ENCODE measurements around the gene EML1.

EML1 gene, protein sequence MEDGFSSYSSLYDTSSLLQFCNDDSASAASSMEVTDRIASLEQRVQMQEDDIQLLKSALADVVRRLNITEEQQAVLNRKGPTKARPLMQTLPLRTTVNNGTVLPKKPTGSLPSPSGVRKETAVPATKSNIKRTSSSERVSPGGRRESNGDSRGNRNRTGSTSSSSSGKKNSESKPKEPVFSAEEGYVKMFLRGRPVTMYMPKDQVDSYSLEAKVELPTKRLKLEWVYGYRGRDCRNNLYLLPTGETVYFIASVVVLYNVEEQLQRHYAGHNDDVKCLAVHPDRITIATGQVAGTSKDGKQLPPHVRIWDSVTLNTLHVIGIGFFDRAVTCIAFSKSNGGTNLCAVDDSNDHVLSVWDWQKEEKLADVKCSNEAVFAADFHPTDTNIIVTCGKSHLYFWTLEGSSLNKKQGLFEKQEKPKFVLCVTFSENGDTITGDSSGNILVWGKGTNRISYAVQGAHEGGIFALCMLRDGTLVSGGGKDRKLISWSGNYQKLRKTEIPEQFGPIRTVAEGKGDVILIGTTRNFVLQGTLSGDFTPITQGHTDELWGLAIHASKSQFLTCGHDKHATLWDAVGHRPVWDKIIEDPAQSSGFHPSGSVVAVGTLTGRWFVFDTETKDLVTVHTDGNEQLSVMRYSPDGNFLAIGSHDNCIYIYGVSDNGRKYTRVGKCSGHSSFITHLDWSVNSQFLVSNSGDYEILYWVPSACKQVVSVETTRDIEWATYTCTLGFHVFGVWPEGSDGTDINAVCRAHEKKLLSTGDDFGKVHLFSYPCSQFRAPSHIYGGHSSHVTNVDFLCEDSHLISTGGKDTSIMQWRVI
- total RNA-seq, result 0 to 4.1 (median 1.5) reads per million in 3 experiments

DNA sequence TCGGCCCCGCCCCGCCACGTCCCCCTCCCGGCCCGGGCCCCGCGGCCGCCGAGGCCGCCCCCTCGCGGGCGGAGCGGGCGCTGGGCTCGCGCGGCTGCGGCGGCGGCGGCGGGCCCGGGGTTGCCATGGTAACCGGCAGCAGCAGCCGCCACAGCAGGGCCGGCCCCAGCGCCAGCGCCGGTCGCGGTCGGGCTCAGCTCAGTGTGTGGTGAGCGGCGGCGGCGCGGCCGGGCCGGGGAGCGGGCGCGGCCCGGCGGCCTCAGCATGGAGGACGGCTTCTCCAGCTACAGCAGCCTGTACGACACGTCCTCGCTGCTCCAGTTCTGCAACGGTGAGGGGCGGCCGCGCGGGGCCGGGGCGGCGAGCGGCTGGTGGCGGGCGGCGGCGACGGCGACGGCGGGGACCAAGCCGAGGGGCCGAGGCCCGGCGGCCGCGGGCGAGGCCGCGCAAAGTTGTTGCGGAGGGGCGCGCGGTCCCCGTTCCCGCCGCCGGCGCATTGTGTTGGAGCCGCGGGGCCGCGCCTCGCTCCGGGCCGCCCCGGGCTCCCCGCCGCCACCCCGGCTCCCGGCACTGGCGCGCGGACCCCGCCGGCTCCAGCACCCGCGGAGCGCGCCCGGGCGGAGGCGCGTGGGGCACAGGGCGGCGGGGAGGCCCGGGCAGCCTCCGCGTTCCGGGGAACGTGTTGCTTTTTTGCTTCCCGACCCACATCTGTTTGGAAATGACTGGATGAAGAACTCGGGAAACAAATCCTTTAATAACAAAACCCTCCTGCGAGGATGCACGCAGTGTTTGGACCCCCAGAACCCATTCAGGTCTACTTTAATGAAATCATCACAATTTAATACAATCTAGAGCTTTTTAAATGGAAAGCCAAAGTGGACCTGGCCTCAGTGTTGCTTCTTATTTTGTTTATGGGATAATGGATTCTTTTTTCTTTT lies at the start of gene EML1:
Gene EML1, plus strand, starts transcription at position 201 of the 938 bp plus-strand sequence. Its CDS starts 64 bp downstream, at position 265.
- DNase-seq, result peak; percentile 73

DNA sequence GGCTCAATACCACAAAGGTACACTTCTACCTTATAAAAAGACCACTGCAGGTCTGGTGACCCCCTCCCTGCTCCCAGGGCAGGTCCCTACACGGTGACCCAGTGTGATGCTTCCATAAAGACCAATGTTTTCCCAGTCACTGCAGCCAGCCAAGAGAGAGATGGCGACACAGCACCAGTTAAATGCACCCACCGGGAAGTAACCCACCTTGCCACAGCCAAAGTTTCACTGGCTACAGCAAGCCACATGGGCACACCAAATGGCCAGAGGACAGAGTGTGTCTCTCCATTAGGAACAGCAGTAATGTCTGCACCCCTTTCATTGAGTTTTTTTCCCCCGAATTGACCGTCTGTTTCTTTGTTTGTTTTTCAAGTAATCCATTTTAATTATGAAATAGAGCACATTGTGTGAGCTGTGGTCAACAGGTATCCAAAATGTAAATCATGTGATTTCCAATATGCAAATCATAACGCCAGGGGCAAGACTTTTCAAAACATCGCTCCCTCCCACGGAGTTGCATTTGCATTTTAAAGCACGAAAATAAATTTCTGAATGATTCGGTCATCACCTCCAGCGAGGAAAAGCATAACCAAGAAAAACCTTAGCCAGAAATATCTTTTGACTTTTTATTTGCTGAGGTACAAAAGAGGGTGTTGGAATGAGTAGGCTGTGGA lies 48.9 kb upstream of the EML1 start:
- DNase-seq, result no peak

DNA sequence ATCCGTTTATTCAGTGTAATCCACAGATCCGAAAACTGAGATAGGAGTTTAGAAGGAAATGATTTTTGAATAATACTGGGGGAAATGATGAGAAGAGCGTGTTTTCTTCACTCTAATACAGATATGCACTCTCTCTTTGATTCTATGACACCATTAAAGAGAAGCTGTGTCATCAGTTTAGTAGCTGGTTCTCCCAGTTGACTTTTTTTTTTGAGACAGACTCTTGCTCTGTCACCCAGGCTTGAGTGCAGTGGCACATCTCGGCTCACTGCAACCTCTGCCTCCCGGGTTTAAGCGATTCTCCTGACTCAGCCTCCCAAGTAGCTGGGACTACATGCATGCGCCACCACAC lies 48.4 kb upstream of the EML1 start:
- no peak for DNase-seq

DNA sequence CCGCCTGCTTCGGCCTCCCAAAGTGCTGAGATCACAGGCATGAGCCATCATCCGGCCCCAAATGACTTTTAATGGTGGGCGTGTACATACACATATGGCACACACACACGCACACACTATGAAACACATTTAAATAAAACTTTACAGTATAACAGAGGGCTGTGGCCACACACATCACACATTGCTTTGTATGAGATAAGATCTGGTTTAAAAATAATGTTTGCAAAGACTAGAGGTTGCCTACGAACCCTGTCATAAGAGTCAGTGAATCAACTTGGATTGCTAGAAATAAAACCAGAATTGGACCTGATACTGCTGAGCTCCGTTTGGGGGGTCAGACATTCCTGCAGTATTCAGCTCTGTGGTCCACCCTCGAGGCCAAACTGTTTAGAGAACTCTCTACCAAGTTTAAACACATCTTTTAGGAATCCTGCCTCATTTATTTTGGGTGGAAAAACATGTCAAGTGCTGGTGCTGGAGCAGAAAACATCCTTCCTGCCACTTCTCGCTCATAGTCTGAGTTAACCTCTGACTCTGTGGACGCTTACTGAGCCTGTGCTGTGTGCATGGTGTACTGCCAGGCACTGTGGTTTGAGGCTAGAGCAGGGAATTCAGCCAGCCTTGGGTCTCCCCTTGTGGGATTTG lies 47.8 kb upstream of the EML1 start:
- no peak for DNase-seq

DNA sequence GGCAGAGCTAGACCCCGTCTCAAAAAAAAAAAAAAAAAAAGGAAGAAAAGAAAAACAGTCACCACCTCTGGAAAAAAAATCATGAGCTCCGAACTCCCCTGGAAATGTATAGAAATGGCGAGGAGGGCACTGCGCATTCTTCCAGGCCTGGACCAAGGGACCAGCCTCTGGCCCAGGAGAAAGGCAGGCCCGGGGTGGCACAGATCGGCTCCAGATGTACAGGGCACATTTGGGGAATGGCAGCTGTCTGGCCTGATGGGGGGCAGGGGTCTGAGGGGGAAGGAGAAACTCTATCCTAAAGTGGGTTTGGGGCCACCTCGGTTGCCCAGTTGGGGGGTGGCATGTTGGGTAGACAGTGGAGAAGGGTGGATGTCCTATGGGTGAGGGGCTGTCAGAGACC lies 46.0 kb upstream of the EML1 start:
- no peak for DNase-seq

DNA sequence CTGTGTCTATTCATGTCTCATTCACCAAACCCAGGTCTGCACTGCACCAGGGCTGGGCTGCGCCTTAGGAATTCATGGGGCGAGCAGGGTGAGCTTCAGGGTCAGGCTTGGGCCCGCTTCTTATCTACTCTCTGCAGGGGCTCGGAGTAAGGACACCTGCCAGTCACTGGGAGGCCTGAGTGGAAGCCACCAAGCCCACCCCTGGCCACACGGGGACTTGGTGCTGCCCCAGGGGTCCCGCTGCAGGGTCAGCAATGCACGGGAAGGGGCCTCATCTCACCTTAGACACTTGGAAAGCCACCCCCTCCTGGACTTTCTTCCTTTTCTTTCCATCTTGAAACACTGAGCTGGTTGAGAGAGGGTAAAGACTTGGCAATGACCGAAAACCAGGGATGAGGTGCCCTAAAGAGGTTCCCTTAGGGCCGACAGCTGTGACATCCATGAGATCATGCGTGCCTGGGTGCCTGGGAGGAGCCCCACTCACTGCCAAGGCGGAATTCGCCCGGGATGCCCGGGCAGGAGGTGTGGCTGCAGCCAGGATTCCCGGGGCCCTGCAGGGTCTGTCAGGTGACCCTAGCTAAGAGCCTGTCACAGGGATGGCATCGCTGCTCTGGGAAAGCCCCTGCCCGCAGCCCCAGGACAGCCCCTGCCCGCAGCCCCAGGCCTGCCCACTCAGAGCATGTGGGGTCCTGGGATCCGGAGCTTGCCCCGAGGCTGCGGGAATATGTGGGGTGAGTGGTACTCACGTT lies 45.5 kb upstream of the EML1 start:
- DNase-seq, result no peak

DNA sequence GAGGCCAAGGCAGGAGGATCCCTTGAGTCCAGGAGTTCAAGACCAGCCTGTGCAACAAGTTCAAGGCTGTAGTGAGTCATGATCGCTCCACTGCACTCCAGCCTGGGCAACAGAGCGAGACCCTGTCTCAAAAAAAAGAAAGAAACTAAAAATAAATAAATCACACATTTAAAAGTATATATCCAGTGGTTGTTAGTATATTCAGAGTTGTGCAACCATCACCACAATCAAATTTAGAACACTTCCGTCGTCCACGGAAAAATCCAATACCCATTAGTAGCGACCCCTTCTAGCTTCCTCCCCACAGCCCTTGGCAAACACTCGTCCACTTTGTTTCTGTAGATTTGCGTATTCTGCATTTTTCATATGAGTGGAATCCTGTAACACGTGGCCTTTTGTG lies 44.7 kb upstream of the EML1 start:
- DNase-seq, result no peak

DNA sequence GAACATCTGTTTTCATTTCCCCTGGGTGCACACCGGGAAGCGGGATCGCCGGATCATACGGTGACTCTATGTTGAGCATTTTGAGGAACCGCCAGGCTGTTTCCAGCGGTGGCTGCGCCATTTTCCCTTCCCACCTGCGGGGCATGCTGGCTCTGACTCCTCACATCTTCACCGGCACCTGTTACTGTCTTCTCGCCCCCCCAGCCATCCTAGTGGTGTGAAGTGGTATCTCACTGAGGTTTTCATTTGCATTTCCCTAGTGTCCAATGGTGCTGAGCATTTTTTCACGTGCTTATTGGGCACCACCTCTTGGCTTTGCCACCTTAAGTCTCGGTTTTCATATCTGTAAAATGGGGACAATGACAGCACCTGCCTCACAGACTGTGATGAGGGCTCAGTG lies 44.1 kb upstream of the EML1 start:
- DNase-seq, result no peak

DNA sequence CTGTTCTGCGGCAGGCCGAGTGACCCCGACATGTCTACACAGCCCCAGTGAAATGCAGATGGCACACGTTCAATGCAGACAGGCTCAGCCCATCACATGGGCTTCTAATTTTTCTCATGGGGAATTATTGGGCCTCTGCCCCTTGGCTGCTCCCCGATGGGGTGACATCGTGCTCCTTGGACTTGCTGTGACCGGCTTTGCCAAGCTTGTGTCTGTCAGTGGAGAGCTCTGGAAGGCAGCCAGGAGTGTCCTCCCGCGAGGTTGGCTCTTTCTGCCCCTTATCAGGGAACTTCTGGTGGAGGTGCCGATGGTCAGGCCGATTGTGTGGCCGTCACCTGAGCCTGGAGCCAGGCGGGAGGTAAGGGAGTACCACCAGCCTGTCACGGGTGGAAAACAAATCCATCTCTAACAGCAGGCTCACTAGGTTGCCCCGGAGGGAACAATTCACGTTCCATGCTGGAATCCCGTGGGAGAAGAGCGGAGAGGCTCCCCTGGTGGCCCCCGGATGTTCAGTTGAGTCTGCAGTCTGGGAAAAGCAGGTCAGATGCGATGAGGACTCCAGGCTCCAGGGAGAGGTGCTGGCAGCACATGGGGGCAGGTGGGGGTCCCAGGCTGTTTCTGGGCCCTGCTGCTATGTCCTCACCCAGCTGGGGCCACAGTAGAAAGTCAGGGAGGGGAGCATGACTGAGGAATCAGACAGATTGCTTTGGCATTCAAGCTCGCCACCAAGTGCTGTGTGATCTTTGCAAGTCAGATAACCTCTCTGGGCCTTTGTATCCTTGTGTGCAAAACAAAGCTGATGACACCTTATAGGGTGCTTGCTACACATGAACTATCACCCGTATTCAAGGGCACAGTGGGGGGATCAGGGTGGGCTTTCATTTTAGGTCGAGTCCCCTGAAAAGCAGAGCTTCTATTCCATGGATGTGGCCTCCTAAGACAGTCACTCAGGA lies 43.2 kb upstream of the EML1 start:
- DNase-seq, result no peak

DNA sequence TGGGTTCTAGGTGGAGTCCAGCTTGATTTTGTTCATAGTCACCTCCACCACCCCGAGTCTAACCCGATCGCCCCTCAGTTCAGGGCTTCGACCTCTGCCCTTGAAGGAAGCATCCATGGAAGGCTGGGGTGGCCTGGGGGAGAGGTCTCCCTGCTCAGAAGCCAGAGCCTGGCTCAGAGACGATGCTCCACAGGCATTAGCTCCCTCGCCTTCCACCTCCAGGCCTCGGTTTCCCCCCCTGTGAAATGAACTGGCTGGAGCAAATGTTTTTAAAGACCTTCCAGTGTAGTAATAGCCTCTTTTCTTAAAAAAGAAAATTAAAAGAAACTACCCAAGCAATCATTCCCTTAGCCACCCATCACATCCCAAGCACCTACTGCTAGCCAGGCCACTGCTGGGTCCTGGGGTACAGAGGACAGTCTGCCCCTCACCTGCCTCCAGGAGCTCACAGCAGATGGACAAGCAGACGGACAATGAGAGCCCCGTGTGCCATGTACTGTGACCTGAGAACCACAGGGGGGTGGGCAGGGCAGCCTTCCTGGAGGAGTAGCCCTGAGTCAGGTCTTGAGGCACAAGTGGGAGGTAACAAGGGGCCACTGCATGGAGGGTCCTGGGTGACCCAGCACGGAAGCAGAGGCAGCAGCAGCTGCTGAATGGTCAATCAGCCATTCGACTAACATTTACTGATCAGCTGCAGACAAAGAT lies 42.3 kb upstream of the EML1 start:
- no peak for DNase-seq

DNA sequence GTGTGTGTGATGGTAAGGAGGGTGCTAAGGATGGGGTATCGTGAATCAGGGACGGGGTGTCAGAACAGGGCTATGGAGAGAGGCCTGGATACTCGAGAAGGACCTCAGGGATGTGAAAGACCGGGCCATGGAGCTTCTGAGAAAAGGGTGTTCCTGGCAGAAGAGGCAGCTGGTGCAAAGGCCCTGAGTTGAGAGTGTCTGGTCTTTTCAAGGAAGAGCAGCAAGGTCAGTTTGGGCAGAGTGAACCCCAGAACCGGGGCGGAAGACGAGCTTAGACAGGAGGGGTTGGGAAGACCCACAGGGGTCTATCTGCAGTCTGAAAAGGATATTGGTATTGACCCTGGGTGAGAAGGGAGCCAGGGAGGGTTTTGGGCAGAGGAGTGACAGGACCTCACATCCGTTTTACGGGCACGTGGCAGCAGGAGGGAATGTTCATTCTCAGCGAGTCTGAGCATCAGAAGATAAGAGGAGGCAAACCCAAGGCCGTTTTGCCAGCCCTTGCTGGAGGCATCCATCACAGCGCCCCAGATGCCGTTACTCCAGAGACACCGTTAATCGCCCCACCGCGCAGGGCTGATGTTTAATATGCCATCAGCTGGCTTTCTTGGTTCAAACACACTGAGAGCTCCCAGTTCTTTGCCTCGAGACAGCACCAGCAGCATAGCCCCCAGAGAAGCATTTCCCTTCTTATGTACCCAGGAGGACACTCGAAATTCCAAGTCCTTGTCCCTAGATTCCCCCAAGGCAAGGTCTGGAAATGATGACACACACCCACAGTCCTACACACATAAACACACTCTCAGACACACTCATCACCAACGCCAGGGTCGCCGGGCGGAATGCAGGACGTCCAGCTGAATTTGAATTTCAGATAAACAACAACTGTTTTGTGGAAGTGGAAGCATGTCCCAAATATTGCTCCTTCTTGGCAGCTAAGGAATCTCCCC lies 41.4 kb upstream of the EML1 start:
- DNase-seq, result no peak

DNA sequence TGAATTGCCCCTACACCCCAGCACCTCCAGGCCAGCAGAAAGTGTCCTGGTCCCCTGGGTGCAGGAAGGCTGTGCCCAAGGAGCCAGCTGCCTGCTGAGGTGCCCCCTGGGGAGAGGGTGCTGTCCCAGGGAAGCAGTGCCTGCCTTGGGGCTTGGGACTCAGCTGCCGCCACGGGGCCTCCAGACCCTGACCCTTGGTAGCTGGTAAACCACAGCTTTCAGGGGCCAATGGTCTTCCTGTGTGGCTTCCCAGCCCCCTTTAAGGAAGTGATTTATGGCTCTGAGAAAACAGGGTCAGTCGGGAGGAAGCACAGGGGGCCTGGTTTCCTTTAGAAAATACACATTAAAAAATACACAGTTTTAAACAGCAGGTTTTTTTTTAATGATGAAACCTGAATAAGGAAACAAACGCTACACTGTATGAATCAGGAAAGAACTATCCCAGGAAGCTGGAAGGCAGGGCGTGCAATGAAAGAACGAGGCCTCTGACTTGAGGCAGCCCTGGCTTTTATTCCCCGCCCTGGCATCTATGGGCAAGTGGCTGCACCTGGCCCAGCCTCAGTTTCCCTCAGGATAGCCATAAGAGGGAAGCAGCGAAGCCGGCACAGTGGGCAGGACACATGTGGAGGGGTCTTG lies 40.6 kb upstream of the EML1 start:
- no peak for DNase-seq

DNA sequence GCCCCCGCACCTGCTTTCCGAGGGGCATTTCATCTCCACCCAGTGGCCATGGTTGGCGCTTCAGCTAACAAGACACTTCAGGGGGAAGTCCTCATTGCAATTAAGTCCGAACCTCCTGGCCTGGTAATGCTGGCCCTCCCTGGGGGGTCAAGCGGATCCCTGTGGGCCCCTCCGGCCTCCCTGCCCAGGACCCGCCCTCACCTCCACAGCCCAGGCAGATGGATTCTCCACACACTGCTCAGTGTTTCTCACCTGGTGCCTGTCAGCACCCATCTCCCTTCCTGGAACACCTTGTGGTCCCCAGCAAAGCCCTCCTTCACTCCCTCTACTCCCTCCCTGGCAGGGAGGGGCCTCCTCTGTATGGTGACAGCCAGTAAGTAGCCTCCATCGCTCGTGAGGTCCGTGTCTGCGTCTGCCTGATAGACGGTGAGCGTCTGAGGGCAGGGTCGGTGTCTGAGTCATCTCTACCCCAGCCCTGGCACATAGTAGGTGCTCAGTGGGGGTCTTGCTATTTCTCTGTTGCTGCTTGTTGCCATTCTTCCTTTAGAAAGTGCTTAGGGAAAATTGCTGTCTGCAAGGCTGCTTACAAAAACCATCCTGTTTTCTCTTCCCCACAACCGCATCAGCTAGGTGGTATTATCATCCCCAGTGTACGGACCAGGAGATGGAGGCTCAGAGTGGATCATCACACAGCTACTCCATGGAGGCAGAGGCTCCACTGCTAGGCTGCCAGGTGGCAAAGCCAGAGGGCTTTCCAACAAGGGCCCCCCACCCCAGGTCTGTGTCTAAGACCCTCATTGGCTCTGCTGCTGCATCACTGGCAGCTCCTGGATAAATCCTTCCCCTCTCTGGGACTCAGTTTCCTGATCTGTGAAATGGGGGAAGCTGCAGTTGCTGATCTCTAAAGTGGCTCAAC lies 39.7 kb upstream of the EML1 start:
- no peak for DNase-seq

DNA sequence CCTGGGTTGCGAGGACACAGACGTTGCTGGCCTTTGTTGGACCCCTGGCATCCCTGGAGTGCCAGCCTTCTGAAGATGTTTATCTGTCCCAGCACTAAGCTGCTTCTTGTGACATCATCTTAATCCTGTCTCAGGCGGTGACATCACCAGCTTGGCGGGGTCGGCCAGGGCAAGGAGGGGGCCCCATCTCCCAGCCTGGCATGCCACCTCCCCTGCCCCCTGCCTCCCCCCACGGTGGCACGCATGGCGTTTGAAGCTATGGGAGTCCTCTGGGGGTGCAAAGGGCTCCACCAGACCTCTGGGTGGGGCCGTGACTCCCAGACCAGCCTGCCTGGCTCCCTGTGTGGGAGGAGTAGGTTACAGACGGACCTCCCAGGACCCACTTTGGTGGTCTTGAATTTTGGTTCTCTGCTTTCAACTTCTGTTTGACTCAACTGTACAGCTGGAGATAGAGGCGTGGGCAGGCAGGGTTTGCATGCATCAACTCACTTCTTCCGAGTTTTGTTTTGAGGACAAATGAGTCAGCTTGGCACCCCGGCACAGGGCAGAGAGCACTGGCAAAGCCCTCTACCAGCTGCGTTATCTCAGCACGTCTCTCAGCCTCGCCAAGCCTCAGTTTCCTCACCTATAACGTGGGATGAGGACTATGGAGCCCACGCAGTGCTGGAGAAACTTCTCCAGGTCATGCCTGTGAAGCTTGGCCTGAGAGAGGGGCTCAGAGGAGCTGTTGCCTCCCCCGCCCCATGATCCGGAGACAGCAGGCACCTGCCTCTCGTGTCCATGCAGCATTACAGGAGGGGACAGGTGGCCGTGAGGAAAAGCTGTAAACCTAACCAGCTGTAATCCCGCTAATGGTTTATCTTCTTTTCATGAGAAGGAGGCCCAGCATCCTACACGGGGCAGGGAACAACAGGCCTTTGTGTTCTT lies 38.8 kb upstream of the EML1 start:
- DNase-seq, result no peak

DNA sequence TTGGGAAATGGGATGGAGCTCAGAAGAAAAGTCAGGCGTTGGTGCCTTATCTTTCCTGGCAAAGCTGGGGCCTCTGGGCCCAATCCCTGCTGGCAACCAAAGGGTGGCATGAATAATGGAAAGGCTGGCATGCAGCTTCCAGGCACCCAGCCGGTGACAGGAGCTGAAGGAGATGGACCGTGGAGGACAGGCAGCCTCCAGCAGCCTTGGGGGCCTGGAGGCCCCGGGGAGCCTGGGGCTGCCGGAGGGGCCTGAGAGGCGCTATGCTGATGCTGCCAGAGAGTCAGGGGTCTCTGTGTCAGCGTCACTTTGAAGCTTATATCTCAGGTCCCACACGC lies 38.2 kb upstream of the EML1 start:
- DNase-seq, result no peak

All from central memory CD4-positive, alpha-beta T cell (primary cell).